NCI-H2081 (cell line): ENCODE measurements around the gene CFLAR.
"Not testable (repeated sequence)": the region's sequence is repeated elsewhere in the genome, so short reads cannot be mapped to it uniquely, and the experiment has no call there.

Source experiments
- DNase-seq, 2 experiments: peaks; one replicate each; lab custom pipeline; 2025; lab: John Stamatoyannopoulos, UW

CFLAR gene

DNA sequence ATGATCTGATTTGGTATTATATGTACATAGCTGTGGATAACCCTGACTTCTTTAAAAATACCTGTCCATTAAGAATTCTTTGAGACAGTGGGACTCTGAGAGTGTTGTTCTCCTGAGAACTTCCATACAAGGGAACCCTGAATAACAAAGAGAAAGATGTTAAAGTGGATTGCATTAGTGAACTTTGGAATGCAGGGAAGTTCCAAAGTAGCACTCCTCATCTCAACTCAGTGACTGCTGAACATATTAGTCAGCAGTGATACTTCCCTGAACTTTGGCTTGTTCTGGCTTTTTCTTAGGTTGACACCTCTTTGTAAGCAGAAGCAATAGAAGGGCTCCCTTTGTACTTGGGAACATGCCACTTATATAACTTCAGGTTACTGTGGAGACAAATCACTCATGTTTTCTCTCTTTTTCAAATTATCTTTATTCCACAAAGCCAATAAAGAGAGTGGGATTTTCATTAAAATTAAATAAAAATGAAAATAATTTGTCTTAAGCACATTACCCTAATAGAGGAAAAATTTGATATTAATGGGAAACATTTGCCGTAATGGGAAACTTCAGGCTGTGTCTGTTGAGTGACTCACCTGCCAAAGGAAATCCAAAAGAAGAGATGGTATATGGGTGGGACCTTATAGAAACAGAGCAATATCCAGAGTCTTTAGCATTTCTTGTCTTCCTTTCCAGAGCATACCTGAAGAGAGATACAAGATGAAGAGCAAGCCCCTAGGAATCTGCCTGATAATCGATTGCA, 33.3 kb downstream of the CFLAR start:
- no peak for DNase-seq

DNA sequence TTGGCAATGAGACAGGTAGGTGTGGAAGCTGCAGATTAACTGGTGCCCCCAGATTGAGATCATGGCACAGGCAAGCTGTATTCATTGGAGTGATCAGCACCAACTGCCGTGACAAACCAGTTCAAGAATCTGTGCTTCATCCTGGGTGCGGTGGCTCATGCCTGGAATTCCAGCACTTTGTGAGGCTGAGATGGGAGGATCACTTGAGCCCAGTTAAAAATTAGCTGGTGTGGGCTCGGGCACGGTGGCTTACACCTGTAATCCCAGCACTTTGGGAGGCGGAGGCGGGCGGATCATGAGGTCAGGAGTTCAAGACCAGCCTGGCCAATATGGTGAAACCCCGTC, 33.8 kb downstream of the CFLAR start:
- not testable (repeated sequence) for DNase-seq

DNA sequence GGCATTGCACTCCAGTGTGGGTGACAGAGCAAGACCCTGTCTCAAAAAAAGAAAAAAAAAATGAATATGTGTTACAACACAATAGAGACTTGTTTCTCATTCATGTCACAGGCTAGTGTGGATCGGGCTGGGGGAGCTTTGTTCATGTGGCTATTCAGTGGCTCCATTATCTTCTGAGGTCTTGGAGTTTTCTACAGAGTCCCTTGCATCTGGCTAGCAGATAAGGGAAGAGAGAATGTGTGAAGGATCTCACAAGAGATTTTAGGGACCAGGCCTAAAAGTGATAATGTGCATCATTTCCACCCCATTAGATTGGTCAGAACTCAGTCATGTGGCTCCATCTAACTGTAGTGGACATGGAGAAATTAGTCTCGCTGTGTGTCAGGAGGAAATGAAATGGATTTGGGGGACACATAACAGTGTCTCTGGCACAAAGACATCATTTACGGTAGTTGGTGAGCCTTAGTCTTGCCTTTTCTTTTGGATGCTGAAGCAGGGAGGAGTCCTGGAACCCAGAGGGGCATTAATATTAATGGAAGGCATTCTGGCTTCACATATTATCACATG, 34.6 kb downstream of the CFLAR start:
- DNase-seq, result no peak

DNA sequence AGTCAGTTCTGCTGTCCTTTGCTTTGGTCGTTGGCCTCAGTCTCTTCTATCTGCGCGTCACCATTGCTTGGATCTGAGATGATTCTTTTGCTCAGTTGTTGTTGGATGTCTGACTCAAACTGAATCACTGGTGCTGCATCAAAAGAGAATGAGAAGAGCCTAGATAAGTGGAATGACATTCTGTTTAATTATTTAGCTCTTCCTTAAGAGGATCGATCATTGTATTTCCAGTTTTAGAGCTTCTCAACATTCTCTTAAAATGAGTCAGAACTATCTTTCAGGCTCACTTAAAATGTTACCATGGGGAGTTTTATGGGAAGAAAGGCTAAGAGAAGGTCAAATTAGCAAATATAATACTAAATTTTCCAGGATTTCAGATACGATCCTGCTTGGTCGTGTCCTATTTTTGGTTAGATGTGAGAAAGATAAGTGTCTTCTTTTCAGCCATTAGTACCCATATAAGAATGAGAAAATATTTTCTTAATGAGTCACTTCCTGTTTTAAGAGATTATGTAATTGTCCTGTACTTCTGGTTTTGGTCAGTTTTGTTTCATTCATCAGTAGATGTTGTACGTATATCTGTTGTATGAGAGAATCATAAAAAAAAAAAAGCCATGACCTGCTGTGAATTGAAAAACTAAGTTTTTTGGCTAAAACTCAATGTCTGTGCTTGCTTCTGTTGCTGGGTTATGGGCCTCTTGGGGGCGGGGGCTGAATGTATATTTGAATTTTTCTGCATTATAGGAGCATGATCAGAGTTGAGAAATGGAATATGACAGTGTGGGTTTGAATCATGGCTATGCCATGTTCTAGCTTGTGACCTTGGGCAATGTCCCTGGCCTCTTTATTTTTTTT, 35.4 kb downstream of the CFLAR start:
- no peak for DNase-seq

DNA sequence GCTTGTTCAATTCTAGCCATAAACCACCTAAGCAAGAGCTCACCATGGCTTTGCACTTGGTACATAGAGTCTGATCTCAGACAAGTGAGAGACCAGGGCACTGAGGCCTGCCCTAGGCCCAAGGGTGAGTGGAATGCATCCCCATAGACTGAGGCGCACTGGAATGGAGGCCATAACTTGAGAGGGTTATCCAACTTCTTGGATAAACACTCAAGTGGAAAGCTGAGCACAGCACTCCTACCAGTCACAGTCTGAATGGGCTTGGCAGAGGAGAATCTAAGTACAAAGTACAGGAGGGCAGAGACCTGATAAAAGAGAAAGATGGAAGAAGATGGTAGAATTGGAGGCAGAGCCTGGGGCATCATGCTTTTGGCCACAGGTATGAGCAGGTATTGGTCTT, 36.6 kb downstream of the CFLAR start:
- no peak for DNase-seq

DNA sequence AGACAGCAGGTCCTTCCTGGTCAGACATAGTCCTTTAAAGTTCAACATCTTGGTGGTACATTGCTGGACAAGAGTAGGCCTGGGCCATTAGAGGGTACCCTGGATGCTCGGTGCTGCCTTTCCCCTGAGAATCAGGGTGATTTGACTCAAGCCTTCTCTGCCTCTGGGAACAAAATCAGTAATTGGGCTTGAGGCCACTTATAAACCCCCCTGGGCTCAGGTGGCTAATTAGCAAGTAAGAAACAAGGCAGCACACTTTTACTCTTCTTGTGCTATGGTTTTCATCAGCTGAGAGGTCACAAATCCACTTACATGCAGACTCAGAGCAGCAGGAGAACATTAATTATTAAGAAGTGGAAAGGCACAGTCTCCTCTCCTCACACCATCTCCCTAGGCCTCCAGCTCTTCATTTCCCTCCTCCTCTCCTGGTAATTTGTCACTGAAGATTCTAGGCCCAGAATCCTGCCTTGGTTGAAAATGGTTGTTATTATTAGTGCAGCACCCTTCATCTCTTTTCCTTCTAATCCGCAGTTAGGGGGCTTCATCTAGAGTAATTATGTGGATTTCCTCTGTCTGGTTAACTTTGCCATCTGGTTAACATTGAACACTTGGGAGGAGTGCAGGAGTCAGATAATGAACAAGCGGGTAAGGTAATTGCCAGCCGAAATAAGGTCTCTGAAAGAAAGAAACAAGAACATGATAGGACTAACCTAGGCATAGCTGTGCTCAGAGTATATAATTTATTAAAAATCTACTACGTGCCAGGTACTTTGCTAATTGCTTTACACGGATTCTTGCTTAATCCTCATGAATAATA, 37.2 kb downstream of the CFLAR start:
- no peak for DNase-seq

DNA sequence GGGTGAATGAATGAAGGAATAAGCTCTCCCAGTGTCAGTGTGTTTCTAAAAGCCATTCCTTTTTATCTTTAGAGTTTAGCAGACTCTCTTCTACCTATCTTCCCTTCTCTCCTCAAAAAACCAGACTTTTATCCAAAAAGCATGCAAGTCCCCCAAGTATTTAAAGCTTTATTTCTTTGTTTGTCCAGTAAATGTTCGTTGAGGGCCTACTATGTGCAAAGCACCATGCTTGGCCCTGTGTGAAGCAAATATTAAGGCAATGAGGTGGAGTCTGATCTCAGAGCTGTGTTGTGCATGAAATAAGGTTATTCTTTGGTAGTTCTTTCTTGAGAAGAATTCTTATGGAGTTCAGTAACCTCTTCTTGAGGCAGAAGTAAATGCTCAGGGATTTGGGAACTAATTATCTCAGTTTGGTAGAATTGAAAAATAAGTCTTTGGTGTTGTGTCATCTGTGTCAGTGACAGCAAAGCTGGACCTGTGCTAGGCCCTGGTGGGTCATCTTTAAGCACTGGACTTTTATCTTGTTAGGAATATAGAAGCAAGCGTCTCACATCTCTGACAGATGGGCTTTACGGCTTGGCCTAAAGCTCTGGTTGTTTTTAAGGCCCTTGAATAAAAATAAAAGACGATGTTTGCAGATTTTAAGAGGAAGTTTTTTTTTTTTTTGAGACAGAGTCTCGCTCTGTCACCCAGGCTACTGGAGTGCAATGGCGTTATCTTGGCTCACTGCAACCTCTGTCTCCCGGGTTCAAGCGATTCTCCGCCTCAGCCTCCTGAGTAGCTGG, 38.8 kb downstream of the CFLAR start:
- DNase-seq, result no peak

DNA sequence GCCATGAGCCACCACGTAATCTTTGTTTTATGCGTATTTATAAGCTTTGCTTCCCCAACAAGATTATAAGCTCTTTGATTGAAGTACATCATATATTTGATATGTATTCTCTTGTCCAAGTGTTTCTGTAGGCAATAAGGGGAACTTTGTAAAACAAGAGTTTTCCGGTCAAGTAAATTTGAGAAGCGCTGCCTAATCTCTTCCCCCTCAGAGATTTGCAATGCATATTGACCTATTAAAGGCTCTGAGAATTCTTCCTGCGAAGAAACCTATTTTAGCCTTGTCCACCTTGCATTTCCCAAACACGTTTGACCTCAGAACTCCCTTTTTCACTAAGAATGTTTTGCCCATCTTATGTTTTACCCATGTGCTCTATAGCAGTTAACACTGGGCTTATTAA, 40.1 kb downstream of the CFLAR start:
- no peak for DNase-seq

DNA sequence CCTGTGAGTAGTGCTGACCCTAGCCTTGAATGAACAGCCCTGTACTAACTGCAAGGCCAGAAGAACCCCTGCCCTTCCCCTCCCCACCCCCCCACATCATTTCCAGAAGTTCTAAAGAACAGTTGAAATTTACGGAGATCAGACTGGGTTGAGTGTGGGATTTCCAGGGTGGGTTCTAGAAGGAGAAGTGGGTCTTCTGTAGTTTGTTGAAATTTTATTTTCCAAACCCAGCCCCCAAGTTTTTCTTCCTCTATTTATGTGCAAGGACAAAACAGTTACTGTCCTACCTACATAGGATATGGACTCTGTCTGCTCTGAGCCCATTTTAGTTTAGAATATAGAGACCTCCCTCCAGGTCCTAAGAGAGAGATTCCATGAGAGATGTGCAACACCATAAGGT, 40.7 kb downstream of the CFLAR start:
- no peak for DNase-seq

DNA sequence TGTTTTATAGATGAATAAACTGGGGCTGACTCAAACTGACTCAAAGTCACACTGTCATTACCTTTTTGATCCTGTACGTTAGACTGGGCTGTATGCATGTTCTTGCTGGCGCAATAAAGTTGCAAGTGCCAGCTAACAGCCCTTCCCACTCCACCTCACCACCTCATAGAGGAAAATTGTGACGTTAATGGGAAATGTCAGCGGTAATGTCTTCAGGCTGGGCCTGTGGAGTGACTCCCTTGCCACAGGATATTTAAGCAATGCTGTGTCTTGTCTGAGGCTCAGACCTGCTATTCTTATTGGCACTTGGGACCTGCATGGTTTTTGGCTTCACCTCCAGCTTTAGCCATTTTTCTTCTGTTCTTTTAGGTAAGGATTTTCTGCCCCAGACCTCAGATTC, 41.7 kb downstream of the CFLAR start:
- DNase-seq, result no peak

DNA sequence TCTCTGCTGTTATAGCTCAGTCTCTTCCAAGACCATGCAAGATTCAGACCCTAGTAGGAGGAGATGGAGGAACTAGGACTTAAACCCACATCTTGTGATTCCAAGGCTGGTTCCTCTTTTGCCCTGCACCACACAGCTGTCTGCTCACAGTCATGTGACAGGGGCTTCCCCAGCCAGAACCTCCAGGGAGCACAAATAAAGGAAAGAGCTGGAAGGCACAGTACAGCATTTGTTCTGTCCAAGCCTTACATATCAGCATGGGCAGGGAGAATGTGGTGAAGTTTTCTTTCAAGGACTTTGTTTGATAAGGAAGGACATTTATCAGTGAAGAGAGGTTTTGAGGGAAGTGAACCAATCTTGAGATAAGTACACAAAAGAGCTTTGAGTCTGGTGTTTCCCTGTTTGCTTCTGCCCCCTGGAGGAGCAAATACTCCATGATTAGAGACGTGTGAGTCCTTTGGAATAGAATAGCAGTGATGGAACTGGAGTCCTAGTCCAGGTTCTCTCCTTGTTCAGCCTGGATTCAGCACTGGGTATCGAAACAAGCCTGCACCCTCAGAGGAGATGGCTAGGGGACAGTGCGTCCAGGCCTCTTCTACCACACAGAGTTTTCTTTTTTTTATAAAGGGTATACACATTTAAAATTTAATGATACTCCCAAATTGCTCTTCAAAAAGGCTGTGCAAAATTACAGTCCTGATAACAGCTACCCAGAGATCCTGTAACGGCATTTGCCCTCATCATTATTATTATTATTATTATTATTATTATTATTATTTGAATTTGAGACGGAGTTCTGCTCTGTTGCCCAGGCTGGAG, 42.4 kb downstream of the CFLAR start:
- peak; percentile 62 for DNase-seq

DNA sequence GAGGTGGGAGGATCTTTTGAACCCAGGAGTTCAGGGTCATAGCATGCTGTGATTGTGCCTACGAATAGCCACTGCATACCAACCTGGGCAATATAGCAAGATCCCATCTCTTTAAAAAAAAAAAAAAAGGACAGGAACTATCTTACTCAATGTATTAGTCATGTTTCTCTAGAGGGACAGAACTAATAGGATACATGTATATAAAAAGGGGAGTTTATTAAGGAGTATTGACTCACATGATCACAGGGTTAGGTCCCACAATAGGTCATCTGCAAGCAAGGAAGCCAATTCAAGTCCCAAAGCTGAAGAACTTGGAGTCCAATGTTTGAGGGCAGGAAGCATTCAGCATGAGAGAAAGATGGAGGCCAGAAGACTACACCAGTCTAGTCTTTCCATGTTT, 48.2 kb downstream of the CFLAR start:
- no peak for DNase-seq

DNA sequence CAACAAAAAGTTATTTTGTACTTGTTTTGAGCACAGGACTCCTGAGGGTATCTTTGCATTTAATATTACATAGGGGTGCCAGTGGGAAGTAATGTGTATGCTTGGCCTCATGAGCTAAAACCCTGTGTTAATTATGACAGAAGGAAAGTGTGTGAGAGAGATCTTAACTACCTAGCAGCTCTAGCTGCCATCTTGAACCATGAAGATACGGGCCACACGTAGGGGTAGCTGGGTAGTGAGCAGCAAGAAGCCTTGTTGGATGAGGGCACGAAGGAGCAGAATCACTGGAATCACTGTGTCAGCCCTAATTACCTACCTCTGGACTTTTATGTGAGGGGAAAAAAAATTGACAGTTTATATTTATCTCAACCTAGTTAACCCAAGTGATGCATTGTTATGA, 51.6 kb downstream of the CFLAR start:
- no peak for DNase-seq

DNA sequence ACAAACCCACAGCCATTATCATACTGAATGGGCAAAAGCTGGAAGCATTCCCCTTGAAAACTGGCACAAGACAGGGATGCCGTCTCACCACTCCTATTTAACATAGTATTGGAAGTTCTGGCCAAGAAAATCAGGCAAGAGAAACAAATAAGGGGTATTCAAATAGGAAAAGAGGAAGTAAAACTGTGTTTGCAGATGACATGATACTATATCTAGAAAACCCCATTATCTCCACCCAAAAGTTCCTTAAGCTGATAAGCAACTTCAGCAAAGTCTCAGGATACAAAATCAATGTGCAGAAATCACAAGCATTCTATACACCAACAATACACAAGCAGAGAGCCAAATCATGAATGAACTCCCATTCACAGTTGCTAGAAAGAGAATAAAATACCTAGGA, 52.5 kb downstream of the CFLAR start:
- DNase-seq, result not testable (repeated sequence)

DNA sequence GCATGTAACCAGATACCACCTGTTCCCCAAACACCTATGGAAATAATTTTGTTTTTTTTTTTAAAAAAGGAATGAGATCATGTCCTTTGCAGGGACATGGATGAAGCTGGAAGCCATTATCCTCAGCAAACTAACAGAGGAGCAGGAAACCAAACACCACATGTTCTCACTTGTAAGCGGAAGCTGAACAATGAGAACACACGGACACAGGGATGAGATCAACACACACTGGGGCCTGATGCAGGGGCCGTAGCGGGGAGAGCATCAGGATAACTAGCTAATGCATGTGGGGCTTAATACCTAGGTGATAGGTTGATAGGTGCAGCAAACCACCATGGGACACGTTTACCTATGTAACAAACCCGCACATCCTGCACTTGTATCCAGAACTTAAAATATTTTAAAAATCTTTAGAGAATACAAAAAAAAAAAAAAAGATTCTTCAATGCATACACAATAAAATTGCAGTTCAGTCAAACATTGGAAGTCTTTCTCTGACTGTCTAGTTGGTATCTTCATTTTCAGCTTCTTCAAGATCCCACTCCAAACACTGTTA, 55.4 kb downstream of the CFLAR start:
- no peak for DNase-seq

DNA sequence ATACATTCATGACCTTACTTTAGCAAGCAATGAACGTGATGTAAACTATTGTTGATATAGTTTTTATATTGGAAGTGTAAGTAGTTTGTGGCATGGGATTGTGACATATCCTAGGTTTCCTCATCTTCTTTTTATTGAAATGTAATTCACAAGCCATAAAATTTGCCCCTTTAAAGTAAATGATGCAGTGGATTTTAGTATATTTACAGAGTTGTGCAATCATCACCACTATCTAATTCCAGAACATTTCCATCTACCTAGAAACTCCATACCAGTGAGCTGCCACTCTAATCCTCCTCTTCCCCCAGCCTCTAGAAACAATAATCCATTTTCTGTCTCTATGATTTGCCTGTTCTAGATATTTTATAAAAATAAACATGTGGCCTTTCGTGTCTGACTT, 56.3 kb downstream of the CFLAR start:
- DNase-seq, result no peak

DNA sequence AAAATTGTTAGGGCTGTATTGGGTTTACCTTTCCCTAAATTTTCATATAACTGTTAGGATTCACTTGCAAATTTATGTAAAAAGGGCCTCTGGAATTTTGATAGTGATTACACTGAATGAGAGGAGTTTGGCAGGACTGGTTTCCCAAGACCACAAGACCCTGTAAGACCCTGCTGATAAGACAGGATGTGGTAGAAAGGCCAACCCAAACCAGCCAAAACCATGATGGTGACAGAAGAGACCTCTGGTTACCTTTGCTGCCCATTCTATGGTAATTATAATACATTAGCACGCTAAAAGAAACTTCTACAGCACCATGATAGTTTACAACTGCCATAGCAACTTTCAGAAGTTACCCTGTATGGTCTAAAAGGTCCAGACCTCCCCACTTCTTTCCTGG, 58.7 kb downstream of the CFLAR start:
- DNase-seq, result no peak

DNA sequence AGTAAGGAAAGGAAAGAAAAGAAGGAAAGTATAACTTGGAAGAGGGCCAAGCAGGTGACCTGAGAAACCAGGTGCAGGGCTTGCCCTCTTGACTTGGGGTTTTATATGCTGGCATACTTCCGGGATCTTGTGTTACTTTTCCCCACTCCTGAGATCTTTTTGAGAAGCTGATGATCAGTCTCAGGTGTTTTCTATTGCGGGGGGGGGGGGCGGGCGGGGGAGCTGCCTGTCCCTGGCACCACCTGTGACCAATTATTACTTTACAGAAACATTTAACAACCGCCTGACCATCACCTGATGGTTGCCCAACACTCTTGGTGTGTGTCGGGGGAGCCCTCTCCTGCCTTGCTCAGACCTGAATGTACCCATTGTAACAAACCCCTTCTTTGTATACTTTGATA, 60.1 kb downstream of the CFLAR start:
- DNase-seq, result no peak

DNA sequence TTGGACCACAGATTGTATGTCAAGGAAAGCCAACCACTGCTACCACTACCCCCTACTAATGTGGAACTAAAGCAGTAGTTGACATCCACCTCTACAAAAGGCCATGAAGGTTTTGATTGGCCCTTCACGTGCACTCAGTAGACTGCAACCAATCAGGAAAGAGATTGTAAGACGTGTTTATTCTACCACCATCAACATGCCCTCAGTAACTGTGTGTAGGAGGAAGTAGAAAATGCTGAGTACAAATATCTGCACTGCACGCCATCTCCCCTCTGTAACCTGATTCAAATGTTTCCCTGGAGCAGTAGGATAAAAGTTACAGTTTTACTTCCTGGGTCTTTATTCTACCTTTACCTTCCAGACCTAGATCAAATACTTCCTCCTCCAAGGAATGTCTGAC, 64.0 kb downstream of the CFLAR start:
- DNase-seq, result no peak

DNA sequence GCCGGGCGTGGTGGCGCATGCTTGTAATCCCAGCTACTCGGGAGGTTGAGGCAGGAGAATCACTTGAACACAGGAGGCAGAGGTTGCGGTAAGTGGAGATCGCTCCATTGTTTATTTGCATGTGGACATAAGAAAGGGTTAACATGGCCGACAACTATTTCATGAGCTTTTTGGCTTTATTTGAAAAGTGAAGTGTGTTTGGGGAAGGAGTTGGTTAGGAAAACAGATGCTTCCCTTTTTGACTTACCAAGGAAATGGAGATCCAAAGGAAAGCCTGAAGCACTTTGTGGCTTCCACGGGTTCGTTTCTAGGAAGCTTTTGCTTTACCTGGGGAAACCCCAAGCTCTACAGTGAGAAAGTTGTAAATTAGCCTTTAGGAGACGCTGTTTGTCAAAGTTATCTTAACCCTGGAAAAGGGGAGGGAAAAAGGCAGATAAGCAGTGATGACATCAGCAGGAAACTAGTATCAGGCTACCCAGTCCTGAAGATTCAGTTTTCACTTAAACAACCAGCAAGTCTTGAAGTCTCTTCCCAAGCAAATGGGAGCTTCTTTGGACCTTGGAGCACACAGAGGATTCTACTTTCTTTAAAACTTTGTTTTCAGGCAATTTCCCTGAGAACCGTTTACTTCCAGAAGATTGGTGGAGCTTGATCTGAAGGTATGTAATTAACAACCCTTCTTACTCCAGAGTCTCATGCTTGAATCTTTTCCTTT, 66.8 kb downstream of the CFLAR start, which contains the start of gene CASP10:
TSS of gene CASP10 (plus strand) at position 492 of the 715 bp plus-strand sequence. CDS start 2,637 bp downstream, outside the sequence.
- no peak for DNase-seq
